GM04504 (cell line): ENCODE results near the gene PRDM16.

Experiments
- DNase-seq: peaks from one replicate; pipeline ENCODE4 v3.0.0-alpha.2; 2012; ENCODE audit warnings: low read depth

Gene PRDM16

DNA sequence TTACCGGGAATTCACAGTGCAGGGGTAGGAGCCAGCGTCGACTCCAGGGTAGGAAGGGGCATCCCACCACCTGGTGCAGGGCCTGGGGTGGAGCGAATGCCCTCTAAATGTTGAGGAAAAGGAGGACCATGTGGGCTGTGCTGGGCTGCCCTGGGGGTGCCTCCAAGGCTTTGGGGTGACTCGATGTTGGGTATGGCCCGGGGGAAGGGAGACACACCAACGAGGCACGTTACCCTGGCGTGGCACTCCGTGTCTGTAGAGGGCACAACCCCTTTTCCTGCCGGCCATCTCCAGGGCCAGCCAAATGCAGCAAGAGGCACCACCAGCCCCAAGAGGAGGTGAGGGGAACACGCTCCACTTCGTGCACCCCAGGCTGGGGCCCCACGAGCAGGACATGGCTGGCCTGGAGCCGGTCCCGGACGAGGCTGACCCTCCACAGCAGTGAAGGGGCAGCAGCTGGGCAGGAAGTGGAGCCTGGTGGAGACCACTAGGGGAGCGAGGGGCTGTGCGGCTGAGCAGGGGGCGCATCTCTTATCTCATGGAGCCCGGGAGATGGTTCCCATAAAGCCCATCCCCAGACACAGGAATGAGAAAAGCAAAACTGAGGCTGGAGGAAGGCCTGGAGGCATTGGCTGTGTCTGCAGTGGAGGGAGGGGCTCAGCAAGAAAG lies 36.5 kb upstream of the PRDM16 start:
- no peak for DNase-seq

DNA sequence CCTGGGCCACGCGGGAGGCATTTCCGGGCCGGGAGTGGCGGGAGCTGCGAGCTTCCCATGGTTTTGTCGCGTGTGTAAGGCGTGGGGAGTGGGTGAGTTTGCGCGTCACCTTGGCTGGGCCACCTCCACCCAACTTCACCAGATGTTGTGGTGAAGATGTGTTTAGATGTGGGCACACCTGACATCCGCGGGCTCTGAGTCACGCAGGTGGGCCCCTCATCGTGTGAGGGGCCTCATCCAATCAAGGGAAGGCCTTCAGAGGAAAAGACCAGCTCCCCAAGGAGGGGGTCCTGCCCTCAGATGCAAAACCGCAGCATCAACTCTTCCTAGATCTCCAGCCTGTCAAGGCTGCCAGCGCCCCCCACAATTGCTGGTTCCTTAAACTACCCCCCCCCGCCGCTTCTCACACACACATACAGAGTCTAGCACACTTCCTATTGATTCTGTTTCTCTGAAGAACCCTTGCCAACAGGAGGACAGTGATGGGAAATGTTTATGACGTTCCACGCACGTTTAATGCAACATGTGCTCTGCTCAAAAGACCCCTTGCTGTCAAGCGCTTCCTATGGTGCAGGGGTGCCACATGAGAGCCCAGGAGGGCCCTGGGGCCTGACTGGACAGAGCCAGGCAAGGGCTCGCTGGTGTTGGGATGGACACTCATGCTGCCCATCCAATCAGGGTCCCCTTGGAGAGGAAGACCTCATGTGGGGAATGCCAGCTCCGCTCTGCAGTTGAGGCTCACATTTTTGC lies 35.8 kb upstream of the PRDM16 start:
- DNase-seq, result no peak

DNA sequence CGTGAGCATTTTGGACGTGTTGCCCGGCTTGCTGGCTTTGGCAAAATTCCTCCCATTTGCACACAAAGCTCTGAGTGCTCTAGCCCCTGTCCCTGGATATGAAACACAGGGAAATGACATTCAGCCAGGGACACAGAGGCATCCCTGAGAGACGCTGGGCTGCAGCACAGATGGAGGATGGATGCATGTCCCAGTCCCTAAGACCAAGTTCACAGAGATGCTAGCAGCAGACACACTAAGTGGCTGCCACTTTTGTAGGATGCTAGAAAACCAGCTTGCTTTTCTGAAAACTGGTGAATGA lies 35.3 kb upstream of the PRDM16 start:
- no peak for DNase-seq

DNA sequence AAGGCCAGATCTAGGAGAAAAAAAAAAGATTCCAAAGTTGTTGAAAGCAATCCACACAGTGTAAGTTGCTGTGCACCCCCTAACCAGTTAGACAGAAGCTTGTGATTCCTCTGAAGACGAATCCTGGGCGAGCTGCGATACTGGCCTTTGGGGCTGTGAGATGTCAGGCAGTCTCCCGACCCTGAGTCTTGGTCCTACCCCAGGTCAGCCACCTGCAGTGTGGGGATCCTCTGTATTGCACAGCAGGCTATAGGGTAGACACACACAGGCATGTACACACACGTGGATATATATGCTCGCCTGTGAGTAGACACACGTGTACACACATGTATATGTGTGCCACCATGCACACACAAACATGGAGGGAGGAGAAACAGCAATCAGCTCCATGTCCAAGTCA lies 34.8 kb upstream of the PRDM16 start:
- no peak for DNase-seq

DNA sequence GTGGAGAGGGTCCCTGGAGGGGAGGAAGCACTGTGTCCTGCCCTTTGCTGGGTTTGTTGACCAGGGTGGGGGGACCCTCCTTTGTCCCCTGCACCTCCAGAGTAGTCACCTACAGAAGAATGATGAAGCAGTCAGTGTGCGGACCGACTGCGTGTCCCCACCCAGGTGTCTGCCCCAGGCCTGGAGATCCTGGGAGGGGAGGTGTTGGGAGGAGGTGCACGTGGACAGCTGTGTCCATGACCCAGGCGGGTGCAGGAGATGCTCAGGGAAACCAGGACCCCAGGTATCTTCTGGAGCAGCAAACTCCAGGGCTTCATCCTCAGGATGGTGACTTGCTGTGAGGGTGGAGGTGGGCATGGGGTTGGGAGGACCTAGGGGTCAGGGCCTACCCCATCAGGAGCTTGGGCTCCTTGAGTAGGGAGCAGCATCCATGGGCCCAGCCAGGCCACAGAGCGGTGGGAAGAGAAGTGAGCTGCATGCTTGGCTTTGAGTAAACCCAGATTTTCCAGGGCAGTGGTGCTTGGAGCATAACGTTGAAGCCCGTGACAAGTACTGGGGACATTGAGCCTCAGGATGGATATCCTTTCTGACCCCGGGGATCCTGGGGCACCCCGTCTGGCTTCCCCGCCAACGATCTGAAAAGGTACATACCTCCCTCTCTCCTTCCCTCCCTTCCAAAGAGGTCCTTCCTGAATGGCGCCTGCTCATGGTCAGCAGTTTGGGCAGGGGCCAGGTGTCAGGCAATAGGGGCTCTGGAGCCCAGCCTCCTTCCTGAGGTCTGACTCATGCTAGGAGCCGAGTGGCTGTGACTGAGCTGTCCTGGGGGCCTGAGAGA lies 34.1 kb upstream of the PRDM16 start:
- DNase-seq, result no peak

DNA sequence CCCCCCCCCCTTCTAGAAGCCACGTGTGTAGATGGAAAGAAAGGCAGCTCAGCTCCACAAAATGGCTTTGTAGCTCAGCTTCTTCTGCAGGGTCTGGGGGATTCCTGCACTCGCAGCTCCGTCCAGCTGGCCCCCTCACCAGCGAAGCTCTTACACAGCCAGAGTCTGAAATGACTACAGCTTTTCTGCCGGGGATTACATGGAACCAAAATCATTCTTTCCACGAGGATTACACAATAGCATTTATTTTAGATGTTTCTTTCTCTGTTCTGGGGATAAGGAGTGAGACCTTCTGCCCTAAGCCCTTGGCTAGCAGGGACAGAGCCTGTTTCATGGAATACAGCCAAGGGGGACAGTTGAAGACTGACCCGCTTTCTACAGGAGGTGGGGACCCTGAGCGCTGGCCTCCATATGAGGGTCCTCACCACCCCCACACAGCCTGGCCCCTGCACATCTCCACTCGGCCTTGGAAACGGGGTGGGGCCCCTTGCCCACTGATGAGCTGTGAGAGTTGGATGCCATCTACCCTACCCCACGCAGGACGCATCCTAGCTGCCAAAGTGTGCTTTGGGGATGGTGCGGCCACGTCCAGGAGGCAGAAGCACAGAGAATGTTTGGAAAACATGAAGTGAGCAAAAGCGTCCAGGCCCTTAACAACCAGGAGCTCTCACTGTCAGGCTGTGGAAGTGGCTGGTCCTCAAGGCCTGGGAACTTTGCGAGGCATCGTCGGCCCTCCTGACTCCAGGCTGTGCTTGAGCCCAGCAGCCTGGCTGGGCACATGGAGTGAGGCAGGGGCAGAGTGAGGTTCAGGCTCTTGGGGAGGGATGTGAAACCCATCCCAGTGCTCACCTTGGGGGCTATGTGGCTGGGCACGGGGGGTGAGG lies 33.2 kb upstream of the PRDM16 start:
- no peak for DNase-seq

DNA sequence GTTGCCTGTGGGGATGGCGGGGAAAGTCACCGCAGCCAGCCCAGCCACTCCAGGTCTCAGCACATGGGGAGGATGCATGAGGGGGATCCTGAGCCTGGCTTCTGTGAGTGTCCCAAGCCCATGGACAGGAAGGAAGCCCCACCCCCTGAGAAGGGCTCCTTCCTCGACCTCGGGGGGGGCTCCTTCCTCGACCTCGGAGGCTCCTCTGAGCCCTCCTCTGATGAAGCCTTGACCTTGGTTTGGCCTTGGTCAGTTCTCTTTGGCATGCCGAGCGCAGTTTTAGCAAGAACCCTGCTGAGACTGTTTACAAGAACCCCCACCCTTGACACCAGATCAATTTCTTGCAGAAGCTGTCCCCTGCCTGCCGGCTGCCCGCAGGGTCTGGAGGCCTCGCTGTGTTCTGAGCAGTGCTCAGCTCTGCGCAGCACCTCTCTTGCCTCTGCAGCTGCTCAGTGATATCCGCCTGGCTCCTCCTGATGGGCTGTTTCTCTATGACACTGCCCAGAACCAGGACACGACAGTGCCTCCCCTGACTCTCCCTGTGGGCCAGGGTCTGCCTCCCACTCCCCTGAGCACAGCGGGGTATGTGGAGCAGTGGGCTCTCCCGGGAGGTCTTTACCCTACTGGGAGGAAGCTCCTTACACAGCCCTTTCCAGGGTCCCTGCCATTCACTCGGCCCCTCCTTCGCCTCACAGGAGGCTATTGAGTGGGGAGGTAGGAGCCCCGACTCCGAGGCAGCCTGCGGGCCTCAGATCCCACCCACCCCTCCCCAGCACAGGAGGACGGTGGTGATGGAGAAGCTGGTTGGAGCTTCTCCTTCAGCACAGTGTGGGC lies 32.3 kb upstream of the PRDM16 start:
- DNase-seq, result no peak

DNA sequence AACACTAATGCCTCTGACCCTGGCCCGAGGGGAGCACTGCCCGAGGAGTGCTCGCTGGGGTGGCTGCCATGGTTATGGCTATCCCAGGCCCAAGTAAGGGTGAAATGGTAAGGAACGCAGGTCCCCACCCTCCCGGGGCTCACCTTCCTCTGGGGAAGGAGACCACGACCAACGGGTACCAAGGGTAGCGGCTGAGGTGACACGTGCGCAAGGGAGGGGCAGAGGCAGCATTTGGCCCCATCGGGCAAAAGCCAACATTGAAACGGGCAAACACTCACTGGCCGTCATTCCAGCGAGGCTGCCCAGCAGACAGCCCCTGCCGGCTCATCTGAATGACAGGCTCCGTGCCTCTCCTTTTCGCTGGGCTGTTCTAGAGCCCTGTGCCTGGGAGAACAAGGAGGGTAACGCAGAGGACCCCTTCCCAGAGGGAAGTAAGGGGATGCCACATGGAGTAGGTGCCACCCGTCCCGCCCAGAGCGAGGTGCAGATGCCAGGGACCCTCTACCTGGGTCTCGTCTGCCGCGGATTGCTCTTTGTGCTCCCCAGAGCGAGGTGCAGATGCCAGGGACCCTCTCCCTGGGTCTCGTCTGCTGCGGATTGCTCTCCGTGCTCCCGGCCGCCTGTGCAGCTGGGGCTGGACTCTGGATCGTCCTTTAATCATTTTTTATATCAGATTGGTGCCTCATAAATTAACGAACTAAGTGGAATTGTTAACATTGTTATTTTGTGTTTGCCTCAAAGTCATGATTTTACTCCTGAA lies 31.5 kb upstream of the PRDM16 start:
- no peak for DNase-seq

DNA sequence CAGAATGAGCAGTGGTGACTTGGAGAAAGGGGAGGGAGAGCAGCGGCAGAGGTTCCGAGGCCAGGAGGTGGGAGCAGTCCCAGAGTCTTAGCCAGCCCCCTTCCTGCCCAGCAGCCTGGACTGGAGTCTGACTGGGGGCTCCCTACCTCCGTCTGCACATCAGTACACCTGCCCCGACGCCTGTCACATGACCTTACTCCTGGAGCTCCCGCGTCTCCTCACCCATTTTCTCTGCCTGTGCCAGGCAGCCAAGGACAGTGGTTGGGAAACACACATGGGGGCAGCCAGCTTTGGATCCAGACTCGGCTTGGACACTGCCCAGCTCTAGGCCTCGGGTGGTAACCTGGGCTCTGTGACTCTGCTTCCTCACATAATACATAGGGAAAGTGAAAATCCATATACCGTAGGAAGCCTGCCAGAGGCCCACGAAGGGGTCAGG lies 30.9 kb upstream of the PRDM16 start:
- no peak for DNase-seq

DNA sequence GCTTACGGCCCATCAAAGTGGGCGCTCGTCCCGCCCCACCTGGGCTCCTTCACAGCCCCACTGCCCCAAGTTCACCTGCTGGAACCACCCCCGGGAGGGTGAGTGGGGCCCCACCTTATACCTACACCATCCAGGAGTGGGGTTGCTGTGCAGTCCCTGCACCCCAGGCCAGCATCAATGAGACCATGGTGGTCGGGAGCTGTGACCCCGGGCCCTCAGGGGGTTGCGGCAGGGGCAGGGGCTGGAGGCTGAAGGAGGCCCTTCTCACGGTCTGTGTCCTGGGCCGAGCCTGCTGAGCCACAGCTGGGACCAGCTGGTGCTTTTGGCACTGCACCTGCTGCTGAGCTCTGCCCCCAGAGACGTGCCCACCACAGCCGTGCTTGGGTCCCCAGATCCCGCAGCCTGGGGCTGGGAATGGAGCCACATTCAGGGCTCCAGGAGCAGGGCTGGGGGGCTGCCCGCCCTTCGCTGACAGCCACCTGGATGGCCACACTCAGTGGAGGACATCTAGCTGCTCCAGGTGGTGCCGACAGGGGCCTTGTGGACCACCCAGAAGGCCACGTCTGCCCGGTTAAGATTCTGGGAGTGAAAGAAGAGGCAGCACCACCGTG lies 30.3 kb upstream of the PRDM16 start:
- no peak for DNase-seq

DNA sequence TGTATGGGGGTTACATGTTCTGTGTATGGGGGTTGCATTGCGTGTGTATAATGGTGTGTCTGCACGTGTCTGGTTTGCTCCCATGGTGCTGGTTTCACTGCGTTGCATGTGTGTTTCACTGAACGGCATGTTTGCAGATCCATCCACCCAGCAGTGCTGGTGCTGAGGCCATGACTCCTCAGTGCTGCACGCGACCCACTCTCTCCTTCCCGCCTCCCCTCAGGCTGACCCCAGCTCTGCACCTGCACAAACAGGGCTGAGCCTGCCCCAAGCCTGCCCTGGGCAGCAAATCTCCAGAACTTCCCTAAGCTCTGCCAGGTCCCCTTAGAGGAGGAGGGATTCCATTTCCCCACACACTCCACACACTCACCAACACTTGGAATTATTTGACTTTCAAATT lies 29.0 kb upstream of the PRDM16 start:
- DNase-seq, result no peak

DNA sequence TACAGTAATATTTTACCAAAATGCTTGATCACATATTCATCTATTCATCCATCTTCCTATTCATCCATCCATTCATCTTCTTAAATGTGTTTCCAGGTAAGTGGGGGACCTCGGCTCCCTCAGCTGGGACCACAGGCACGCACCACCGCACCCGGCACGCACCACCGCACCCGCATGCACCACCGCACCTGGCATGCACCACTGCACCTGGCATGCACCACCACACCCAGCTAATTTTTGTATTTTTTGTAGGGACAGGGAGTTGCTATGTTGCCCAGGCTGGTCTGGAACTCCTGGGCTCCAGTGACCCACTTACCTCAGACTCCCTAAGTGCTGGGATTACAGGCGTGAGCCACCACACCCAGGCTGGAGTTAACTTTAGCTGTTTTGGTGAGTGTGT lies 26.5 kb upstream of the PRDM16 start:
- no peak for DNase-seq

DNA sequence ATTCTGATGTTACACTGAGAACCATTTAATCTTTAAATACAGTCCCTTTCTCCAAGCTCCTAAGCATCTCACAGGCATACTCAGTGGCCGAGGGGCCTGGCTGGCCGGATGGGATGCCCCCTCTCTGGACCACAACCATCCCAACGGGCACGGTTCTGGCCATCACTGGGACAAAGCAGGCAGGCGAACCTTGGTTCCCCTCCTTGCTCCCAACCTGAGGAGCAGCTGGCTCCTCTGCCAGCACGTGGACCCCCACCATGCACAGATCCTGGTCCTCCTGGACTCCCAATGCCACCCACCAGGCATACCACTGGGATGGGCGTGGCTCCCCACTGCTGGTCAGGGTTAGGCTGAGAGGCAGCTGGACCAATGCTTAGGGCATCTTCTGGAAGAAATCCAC lies 19.8 kb upstream of the PRDM16 start:
- DNase-seq, result no peak

DNA sequence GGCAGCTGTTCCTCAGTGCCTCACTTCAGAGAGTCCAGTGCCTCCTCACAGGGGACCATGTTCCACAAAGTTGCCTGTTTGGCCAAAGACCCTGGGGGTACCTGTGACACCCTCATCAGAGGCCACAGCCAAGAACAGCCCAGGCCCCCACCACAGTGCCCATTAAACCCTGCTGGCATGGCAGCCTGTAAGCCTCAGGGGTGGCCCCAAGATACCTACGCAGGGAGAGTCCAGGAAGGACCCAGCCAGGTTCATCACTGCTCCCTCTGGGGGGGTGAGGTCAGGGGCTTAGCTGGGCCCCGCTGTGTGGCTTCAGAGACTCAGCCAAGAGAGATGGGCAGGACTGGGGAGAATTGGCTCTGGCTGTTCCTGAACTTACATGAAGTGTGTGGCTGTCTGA lies 19.1 kb upstream of the PRDM16 start:
- no peak for DNase-seq

DNA sequence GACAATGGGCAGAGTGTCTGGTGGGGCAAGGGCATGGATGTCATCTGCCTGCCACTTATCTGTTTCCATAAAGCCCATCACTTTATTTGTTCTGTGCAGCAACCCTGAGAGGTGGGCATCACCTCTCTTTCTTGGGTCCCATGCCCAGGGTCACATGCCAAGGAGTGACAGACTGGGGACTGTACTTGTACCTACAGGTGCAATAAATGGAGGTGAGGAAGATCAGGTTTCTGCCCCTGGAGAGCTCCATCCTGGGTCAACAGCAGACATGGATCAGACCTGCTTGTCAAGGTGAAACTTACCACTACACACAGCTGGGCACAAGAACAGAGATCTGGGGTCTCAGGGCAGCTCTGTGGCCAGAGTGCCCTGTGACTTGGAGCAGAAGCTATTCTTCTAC lies 18.4 kb upstream of the PRDM16 start:
- no peak for DNase-seq

DNA sequence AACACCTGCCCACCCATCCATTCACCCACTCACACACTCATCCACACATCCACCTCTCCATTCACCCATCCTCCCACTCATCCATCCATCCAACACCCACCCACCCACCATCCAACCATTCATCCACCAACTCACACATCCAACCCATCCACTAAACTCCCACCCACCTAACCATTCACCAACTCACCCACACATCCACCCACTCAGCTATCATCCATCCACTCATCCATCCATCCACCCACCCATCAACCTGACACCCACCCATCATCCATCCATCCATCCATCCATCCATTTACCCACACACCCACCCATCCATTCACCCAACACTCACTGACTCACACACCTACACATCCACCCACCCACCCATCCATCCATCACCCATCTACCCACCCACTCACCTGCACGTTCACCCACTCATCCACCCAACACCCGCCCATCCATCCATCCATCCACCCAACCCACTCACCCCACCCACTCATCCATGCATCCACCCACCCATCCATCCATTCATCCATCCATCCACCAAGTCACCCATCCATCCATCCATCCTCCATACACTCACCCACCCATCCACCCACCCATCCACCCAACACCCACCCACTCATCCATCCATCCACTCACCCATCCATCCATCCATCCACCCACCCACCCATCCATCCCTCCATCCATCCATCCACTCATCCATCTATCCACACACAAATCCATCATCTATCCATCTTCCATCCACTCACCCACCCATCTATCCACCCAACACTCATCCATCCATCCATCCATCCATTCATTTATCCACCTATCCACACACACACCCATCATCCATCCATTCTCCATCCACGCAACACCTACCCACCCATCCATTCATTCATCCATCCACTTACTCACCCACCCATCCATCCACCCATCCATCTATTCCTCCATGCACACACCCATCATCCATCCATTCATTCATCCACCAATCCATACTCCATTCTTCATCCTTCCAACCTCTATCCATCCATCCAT lies 17.4 kb upstream of the PRDM16 start:
- DNase-seq, result no peak

DNA sequence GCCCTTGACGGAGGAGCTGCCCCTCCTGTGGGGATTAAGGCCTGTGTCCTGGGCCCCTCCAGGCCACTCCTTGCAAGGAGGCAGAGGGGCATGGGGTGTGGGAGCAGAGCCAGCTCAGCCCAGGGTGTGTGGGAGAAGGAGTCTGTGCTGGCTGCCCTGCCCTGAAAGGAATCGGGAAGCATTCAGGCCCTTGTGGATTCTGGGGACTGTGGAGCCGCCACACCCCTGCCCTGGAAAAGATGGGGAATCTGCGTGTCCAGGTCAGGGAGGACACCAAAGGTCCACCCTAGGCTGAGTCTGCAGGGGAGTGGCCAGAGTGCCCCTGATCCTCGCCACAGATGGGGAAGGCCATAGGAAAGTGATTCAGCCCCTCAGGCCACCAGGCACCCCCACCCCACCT lies 16.5 kb upstream of the PRDM16 start:
- no peak for DNase-seq

DNA sequence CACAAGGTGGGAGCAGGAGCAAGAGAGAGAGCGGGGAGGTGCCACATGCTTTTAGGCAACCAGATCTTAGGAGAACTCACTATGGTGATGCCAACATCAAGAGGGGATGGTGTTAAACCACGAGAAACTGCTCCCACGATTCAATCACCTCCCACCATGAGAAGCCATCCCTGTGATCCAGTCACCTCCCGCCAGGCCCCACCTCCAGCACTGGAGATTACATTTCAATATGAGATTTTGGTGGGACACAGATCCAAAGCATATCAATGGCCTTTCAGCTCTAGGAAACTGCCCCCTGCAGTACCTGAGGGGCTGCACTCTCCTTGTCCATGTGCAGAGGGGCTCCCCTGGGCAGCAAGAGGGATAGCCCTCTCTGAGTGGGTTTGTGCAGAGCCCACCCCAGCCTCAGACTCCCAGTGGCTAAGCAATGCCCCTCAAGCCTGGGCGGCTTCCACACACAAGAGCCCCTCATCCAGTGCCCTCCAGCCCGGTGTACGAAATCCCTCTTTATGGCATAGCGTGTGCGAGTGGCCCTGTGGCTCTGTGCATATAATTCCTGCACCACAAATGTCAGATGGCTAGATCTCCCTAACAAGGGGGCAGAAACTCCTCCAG lies 15.5 kb upstream of the PRDM16 start:
- DNase-seq, result no peak
